ENCODE data around the gene FIP1L1.

GRCh38 chr4:53463340-53463739, 85.9 kb downstream of the FIP1L1 start:
- no peak for TF ChIP-seq CTCF (conservative IDR thresholded peaks at IDR 0.05; ENCODE audit: low read length)
- no peak for TF ChIP-seq EZH2phosphoT487 (IDR thresholded peaks at IDR 0.05; ENCODE audit: borderline replicate concordance)

All from Loucy (cell line).